Activated CD4-positive, alpha-beta T cell treated with anti-CD3 and anti-CD28 coated beads for 48 hours (primary cell): ENCODE measurements around the gene SATB2.
A peak's percentile ranks its signal among the peaks of the same experiment; 100 is the strongest.

ENCODE experiments used
- DNase-seq: peaks from one replicate; pipeline ENCODE4 v3.0.0-alpha.2; 2020

SATB2 gene

DNA sequence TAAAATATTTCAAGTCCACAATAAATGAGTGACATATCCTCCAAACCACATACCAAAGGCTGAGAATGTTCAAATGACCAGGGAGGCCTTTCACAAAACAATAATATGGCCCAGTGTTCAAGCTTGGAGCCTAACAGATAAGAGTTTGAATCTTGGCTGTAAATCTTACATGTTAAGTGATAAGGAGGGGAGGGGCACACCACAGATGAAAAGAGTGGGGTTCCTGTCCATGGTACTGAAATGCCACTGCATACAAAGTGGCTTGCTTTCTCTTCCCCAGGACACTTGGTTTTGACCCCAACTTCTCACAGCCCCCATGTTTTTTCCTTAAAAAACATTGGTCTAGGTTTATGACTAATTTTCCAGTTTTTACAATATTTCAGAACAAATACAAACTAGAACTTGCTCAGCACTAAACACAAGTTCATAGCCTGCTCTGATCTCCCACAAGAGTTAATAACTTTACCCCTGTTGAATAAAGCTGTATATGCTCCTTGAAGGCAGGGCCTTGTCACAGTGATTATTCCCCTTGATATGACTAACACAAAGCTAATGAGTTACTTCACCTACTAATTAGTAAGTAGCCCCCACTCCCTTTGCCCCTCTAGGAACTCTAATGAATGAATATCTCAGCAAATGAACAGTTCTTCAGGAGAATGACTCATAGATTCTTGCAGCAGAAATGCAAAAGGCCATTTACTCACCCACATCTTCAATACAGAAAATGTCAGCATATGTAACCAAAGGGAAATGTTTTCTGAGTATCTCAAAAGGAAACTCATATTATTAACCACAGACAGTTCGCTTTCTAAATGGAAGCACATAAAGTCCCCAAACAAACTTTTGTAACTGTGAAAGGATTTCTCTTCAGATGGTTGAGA is 142.2 kb downstream of the SATB2 start:
- DNase-seq: no peak

DNA sequence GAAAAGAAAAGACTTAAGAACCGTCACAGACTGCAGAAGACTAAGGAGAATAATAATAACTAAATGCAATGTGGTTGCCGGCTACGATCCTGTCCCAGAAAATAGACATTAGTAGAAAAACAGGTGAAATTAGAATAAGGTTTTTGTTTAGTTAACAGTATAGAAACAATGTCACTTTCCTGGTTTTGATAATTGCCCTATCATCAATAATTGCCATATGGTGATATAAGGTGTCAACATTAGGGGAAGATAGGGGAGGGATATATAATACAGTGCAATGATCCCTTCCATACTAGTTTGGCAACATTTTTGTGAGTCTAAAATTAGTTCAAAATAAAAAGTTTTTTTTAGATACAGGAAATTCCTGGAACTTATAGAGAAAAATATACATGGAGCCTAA is 144.8 kb downstream of the SATB2 start:
- DNase-seq: no peak

DNA sequence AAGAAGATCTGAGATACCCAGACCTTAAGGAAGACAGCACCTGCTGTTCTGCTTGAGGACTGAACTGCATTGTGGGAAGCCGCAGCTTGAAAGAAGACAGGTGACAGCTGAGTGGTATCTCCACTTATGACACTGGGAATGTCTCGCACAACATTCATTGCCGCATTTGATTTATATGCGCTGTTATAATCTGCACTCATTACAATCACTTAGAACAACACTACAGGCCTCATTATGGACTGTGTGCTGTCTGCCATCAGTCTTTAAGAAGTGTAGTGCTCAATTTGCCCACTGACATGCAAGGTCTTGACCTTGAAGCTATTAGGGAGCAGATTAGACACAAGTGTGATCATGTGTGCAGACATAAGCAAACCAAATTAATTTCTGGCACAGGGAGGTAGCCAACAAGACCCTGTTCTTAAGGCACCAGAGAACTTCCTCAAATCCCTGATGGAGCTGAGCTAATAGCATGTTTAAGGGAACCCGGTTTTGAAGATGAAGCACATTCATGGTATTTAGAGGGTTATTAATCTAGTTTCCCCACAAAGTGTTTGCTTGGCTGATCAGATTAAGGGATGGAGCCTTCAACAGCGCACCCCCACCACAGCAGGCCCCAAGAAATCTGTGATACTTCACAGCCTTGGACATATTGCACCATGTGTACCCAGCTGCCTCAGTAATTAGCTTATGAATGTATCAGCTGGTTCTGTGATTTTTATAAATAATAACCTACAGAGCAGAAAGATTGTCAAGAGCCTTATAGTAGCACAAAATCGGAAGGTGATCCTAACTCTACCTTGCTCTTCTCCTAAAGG is 146.8 kb downstream of the SATB2 start:
- DNase-seq: no peak

DNA sequence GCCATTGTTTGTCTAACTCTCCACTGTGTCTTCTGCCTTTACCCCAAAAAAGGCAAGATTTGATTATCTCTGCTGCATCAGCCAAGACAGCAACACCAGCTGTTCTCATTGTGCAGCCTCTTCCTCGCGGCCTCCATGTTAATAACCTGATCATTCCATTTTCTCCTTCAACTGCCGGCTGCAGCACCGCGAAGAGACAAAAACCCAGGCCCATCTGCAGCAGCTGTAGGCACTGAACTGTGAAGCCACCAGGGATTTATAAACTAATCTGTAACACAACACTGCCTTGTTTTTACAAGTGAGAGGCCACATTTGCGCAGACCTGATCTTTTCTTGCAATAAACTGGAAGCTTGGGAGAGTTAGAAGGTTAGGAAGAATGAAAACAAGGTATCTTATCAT is 147.8 kb downstream of the SATB2 start:
- no peak for DNase-seq

DNA sequence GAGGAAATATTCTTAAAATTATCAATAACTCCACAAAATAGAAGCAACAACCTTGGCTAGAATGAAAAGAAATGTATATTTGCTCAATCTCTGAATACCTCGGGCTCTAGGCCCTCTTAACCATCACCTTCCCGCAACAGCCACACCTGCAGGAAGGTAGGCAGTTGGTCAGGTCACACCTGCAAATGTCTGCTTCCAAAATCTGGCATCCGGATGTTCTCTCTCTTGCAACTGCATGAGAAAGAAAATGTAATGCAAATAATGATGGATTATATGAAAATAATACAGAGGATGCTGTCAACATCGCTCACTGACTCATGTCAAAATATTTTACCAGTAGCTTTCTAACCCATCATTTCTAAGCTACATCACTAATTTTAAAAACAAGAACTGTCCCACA is 148.3 kb downstream of the SATB2 start:
- no peak for DNase-seq

DNA sequence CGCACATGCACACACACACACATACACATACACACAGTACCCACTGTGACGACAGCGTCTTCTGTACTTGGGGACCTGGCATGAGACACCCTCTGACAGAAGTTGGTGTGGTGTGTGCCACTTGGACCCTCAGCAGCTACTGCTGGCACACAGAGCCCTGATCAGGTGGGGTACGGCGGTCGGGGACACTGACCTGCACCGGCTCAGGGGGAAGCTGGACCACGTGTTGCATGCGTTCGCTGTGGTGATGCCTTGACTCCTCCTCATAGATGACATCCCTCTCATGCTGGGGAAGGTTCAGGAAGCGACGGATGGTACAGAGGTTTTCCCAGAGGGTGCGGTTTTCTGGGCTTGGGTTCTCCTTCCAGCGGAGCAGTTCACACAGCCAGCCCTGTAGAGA is 149.2 kb downstream of the SATB2 start:
- no peak for DNase-seq

DNA sequence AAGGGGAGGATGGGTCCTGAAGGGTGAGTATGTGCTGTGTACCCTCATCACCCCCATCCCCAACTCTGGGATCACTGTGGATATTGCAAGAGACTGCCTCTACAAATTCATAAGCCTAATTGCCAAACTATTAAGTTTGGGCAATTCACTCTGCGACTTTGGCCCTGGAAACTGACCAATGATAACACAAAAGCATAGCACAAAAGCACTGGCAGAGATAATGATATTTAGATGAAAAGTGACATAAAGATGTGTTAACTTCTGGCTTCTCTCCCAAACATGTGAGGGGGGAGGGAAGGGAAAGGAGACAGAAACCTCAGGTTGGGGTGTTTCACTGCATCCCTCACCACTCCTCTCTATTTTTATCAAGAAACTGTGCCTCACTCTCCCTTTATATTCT is 150.3 kb downstream of the SATB2 start:
- no peak for DNase-seq

DNA sequence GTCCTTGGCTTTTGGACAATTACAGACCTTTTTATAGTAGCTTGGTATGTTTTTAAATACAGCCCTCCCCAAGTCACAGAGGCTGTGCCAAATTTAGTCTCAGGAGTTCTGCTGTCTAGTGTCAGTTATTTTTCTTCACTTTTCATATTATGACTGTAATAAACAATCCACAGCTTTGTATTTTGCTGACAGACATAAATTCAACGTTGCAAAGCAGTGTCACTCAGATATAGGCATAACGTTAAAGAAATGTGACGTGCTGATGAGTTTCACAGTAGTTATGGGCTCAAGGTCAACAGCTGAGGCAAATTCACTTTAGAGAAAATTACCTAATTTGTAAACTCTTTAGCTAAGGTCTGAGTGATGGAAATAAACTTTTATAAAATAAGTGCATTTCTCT is 151.6 kb downstream of the SATB2 start:
- DNase-seq: no peak

DNA sequence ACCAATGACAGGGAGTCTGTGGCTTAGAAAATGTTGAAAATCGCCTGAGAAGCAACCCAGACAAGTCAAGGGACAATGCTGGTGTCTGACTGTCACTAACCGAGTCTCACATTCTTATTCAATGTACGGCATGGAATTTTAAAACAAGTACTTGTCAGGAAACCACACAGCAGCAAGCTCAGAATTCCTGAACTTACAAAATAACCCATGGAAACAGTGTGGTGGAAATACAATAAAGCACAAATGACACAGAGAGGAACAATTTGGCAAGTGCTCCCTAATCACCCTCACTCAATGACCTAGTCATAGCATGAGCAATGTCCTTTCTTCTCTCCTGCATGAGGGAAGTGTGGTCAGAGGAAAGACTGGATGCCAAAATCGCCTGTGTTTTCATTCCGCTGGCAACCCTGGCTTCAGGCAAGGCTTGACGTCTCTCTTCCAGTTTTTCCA is 154.0 kb downstream of the SATB2 start:
- no peak for DNase-seq

DNA sequence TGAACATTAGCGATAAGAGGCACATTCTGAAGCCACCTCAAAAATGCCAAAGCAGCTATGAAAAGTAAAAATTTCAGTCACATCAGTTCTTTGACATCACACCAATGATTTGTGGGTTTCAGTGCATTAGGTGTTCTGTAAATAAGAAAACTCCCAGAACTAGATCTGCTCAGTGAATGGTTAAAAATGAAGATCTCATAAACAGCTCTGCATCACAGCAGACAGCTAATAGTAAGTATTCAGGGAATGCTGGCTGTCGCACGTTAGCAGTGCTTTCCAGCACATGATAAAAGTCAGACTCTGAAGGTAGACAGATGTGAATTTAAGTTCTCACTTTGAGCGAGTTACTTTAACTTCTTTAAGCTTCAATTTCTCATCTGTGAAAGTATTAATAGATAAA is 154.9 kb downstream of the SATB2 start:
- no peak for DNase-seq

DNA sequence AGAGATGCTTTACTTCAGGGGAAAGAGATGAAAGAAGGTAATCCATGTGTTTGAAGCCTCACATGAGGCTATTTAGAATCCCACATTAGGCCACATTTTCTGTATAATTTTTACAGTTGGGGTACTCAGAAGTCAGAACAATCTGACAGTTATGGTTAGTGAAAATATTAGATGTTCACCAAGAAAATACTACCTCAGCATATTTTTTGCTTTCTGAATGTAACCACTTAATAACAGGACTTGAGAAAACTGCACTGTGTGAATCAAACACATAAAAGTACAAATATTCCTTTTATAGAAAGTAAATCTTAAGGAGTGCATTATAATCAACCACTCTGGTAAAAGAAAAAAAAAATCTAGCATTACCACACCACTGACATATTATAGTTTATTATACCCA is 169.3 kb downstream of the SATB2 start:
- DNase-seq: no peak

DNA sequence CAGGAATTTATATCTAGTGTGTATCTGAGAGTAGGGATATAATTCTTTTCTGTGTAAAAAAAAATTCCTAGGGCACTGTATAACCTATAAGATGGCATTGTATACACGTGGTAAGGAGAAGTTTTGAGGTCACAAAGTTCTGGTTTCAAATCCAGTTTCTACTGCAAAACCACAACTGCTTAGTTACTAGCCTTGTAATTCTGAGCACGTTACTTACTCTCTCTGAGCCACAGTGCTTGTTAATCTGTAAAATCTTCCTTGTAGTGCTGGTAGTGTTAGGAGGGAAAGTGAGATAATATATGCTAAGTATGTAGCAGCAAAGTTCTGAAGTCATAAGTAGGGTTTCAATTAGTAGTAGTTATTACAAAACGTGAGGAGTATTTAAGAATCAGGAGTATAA is 175.4 kb downstream of the SATB2 start:
- DNase-seq: no peak

DNA sequence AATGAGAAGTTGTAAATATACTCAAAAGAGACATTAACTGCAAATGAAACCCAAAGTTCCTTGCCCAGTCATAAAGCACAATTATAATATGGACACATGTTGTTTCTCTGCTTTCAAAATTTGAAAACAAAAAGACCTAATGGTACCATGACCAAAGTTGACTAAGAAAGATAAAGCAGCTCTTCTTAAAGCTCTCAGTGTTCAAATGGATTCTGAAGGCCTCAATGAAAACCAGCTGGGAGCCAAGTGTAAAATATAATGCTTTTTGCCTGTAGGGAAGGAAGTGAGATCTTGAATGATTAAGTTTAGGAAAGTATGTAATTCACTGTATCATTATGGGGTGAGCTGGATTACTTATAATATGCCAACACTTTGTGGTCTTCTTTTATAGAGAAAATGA is 178.6 kb downstream of the SATB2 start:
- DNase-seq: no peak

DNA sequence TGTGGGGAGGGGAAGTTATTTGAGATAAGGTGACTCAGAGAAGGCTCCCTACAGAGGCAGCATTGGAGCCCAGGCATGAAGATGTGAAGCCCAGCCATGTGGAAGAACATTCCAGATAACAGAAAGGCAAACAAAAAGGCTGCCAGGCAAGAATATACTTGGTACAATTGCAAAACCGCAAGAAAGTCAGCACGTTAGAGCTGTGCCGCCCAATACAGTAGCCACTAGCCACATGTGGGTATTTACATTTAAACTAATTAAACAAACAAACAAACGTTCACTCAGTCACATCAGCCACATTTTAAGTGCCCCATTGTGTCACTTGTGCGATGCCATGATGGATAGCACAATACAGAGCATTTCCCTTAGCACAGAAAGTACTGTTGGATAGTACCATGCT is 179.6 kb downstream of the SATB2 start:
- no peak for DNase-seq

DNA sequence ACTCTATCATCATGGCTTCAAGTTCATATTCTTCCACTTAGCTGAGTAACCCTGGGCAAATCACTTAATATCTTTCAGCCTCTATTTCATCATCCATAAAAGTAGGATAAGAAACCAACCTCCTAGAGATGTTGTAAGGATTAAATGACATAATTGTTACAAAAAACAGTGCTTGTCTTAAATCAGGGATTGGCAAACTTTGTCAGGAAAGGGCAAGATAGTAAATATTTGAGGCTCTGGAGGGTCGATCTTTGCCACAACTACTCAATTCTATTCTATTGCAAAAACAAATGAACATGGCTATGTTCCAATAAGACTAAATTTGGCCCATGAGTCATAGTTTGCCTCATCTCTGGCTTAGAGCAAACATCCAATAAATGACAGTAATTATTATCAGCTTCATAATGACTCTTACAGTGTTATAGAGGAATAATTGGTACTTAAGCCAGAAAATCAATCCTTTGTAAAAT is 184.7 kb downstream of the SATB2 start:
- no peak for DNase-seq

DNA sequence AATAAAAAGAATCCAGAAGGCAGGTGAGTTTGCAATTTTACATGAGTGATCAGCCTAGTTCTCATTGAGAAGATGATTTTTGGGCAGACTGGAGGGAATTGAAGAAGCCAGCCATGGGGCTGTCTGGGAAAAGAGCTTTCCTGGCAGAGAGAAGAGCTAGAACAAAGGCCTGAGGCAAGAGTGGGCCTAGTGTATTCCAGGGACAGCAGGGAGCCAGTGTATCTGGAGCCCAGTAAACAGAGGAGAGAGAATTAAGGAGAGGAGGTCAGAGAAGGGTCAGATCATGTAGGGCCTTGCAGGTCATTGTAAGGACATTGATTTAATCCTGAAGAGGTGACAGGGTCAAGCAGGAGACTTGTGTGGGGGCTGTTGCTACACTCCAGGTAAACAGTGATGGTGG is 195.8 kb downstream of the SATB2 start:
- no peak for DNase-seq

DNA sequence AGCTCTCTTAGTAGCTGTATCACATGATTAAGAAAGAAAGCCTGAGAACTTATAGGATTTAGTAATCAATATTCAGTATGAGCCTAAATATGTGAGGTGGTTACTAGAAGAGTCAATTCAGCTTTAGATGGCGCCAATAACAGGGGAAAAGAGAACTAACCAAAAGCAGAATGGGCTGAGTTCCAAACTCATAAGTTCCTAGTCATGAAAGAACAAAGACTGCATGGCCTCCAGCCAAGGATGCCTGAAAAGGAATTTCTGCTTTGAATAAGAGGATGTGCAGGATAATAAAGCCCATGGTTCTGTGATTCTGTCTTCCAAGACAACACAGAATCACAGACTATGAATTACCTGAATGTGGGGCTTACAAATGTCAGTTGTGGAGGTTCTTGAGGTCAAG is 196.5 kb downstream of the SATB2 start:
- no peak for DNase-seq

DNA sequence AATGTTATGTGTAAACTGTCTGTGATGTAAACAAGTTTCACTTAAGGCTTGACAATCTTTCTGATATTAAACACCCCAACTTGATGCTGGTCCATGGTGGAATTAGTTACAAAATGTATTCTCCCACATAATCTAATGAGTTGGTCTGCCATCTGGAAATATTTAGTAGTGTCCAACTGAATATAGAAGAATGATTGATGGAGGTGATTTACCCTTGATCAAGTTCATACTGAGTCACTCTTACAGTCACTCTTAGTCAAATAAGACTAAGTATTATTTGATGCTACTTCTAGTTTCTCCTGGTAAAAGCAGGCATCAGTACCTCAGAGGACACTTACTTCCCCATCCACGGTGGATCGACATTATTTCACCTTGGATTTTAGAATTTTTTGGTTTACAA is 198.1 kb downstream of the SATB2 start:
- no peak for DNase-seq

DNA sequence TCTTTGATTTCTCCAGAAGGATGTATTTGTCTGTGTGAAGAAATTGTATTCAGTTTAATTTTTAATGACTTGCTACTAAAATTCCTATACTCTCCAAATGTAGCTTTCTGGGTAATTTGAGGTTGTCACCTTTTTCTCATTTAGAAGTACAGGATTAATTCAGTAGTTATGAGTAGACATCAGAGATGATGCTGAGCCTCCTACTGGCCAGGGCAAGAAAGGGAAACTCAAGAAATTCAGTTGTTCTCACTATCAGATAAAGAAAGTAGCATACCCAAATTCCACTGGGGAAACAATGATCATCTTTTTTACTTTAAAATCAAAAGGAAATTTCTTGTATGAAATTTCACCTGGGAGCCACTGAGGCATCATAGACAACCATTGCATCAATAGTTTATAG is 199.4 kb downstream of the SATB2 start:
- no peak for DNase-seq

DNA sequence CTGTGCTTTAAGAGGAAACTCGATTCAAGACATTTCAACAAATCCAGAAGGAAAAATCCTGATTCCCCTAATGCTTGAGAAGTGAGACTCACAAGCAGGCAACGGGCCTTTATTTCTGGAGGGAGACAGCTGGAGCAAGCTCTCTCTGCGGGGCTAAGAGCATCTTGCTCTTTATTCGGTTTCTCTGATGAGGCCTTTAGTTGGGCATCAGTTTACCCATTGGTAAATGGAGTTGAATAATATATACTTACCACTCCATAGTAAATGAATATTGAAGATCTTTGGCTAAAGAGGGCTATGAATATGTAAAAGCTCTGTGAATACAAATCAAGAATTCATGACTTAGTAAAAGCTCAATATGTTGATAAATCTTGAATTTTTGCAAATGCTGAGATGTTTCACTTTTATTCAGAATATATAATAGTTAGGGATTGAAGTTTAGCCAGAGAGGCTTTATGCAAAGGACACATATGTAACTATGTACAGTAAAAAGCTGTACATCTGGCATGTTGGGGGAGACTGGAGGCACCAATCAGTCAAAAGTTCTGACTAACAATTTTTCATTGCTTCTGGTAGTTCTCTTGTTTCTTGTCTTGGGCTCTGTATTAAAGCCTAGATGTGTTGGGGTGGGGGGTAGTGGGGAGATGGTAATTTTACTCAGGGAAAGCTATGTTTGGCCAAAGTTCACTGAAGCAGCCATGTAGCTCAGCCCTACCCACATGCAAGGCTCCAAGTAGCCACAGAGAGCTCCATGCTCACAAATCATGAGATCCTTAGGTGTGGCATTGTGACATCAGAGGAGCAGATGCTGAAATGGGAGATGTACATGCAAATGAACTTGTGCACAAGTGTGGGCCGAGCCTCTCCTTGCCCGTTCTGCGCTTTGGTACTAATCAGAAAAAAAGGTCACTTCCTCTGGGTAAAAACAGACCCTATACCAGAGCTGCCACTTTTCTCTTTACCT is 200.2 kb downstream of the SATB2 start:
- no peak for DNase-seq

DNA sequence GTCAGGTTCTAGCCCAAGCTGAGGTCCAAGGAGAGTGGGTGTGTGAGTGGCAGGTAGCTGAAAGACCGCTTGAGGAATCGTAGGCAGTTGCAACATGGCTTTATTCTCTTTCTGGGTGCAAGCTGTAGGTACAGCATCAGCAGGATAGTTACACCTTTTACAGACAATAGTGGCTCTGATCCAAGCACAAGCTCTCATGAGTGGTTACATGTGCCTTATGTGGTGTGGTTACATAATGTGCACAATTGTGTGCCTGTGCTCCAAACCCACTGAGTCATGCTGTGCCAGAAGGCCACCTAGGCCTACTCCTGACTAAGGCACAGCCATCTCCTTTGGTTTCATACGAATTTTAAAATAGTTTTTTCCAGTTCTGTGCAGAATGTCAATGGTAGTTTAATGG is 227.6 kb downstream of the SATB2 start:
- DNase-seq: no peak

DNA sequence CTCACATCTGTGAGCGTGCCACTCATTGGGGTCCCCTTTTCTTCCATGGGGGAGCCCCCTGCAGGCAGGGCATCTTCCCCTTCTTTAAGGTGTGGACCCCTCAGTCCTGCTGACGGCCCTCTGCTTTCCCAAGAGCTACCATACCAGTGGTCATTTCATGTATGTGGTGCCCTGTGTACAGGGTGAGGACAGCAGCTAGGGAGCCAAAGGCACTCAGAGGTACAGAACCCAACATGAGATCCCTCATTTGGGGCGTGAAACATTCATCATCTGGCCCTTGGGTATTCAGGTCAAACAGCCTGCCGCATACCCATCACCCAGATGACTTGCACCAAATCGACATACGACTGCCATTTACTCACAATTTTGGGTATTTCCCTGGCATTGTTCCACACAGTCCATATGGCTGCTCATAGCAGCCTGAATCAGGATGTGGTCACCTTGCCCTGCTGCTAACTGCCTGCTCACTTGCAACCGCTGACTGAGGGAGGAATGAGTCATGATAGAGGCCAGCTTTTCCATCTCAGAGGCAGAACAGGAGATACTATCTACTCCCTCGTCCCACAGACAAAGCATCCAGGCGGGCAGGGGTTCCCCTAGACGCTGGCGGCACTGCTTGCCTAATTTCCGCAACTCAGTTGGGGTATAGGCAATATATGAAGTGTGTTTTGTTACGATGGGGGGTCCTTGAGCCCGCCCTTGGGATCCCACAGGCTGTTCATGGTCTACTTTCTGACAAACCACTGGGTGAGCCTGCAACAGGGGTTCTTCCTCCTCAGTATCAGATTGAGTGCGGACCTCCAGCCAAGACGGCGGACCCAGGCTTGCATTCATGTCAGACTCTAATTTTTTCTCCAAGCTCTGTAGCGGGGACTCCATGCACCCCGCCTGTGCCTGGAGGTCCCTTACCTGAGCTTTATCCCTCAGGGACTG is 228.6 kb downstream of the SATB2 start:
- DNase-seq: peak; percentile 42
